Suprapubic skin (tissue), 4 donors: ENCODE data around the gene RGPD4. TPM values are rescaled to one million over a fixed set of nuclear protein-coding genes. Genes with fewer than 3 reads are reported as not detected.
"Not testable (repeated sequence)": the region's sequence is repeated elsewhere in the genome, so short reads cannot be mapped to it uniquely, and the experiment has no call there.

ENCODE experiments used
- DNase-seq, 2 donors: peaks; one replicate each; pipeline ENCODE4 v3.0.0-alpha.2; 2019; ENCODE audit warnings: low spot score in 2 of 2
- H3K27ac ChIP-seq: fragments of 200-600 bp; sonication (generic); one replicate; pipeline ENCODE4 v1.5.1; 2019
- H3K27me3 ChIP-seq: fragments of 200-600 bp; sonication (generic); one replicate; pipeline ENCODE4 v1.5.1; 2019
- H3K36me3 ChIP-seq: fragments of 200-600 bp; sonication (generic); one replicate; pipeline ENCODE4 v1.5.1; 2019
- H3K4me1 ChIP-seq: fragments of 200-600 bp; sonication (generic); one replicate; pipeline ENCODE4 v1.5.1; 2019
- H3K4me3 ChIP-seq: fragments of 200-600 bp; sonication (generic); one replicate; pipeline ENCODE4 v1.5.1; 2019; ENCODE audit warnings: mild to moderate bottlenecking
- H3K9me3 ChIP-seq: fragments of 200-600 bp; sonication (generic); one replicate; pipeline ENCODE4 v1.5.1; 2019
- CTCF ChIP-seq, 2 donors: fragments of 200-600 bp in 1 of 2; fragments of 450-650 bp in 1 of 2; sonication (generic) in 1 of 2; IDR thresholded peaks; one replicate each; pipeline ENCODE4 v1.5.1; 2016 to 2019; ENCODE audit warnings: antibody characterized with exemption in 2 of 2, mild to moderate bottlenecking in 1 of 2, moderate library complexity in 1 of 2
- EP300 ChIP-seq: sonication (generic); formaldehyde crosslinking; IDR thresholded peaks from one replicate; pipeline ENCODE4 v1.6.1; 2017; ENCODE audit warnings: antibody characterized with exemption
- POLR2A ChIP-seq, 2 donors: fragments of 450-650 bp; IDR thresholded peaks; one replicate each; pipeline ENCODE4 v1.6.1; 2017; ENCODE audit warnings: antibody characterized with exemption in 2 of 2, mild to moderate bottlenecking in 2 of 2, moderate library complexity in 2 of 2
- POLR2AphosphoS5 ChIP-seq, 3 donors: sonication (generic); formaldehyde crosslinking; IDR thresholded peaks; one replicate each; pipeline ENCODE4 v1.6.1; 2017; ENCODE audit warnings: antibody characterized with exemption in 3 of 3
- WGBS: methylation state at CpG from one replicate; pipeline ENCODE4 v1.1.5; 2018; 5-methylcytosine and 5-hydroxymethylcytosine counted together
- total RNA-seq, 4 donors: library from RNA; depleted of rRNA; stranded (reverse); fragments of >200 nt; gene quantifications; one replicate each; pipeline ENCODE4 v1.1.0, GENCODE V29; 2016

The RGPD4 gene
- total RNA-seq, result under 1 TPM in 2 of 4 donors, not detected in 2; 0.08 to 0.32 TPM

- WGBS, result 94% methylated on average over 23 of the region's 43 CpGs
- not testable (repeated sequence) for H3K4me3 ChIP-seq, H3K36me3 ChIP-seq, H3K27me3 ChIP-seq, H3K27ac ChIP-seq, H3K9me3 ChIP-seq, DNase-seq, H3K4me1 ChIP-seq
Measured at GRCh38 chr2:107826749-107827148, at the start of gene RGPD4. TSS of gene RGPD4 (plus strand) at chr2:107826892. CDS start at chr2:107827014, 122 bp downstream.

GRCh38 chr2:107777974-107778373 lies 48.7 kb upstream of the RGPD4 start:
- WGBS, result 47% methylated on average over 2 of the region's 2 CpGs
- no peak for TF ChIP-seq POLR2AphosphoS5 (IDR thresholded peaks at IDR 0.05)
- TF ChIP-seq CTCF (IDR thresholded peaks at IDR 0.05), result no peak
- no peak for TF ChIP-seq EP300
- no peak for TF ChIP-seq POLR2A (IDR thresholded peaks at IDR 0.05)

GRCh38 chr2:107785756-107786155 lies 40.9 kb upstream of the RGPD4 start:
- no peak for DNase-seq
- no peak overlapping the region for H3K4me3 ChIP-seq
- no peak overlapping the region for H3K27ac ChIP-seq
- no peaks in the 10 kb centered on the region for H3K36me3 ChIP-seq
- no peaks in the 10 kb centered on the region for H3K4me1 ChIP-seq
- no peak for TF ChIP-seq POLR2AphosphoS5 (IDR thresholded peaks at IDR 0.05)
- no peak for TF ChIP-seq POLR2A (IDR thresholded peaks at IDR 0.05)
- TF ChIP-seq EP300, result no peak
- TF ChIP-seq CTCF (IDR thresholded peaks at IDR 0.05), result no peak
- H3K9me3 ChIP-seq, result no peaks in the 10 kb centered on the region
- H3K27me3 ChIP-seq, result no peaks in the 10 kb centered on the region
- 60% methylated on average over 1 of the region's 1 CpG for WGBS

More at GRCh38 chr2:107777974-107778373, 48.7 kb upstream of the RGPD4 start:
- no peak overlapping the region for H3K4me3 ChIP-seq
- peaks cover 3% of the 10 kb centered on the region for H3K4me1 ChIP-seq
- no peaks in the 10 kb centered on the region for H3K9me3 ChIP-seq
- H3K36me3 ChIP-seq, result no peaks in the 10 kb centered on the region
- DNase-seq, result no peak
- H3K27me3 ChIP-seq, result no peaks in the 10 kb centered on the region
- no peak overlapping the region for H3K27ac ChIP-seq

- TF ChIP-seq CTCF (IDR thresholded peaks at IDR 0.05) (no peak), EP300 (no peak), POLR2AphosphoS5 (IDR thresholded peaks at IDR 0.05) (no peak), POLR2A (IDR thresholded peaks at IDR 0.05) (no peak)
- 67% methylated on average over 1 of the region's 1 CpG for WGBS
- no peak for DNase-seq
Measured at GRCh38 chr2:107790837-107791236, 35.9 kb upstream of the RGPD4 start.

GRCh38 chr2:107801498-107801897 lies 25.2 kb upstream of the RGPD4 start:
- WGBS, result 34% methylated on average over 2 of the region's 2 CpGs
- Histone ChIP-seq H3K9me3 (no peaks in the 10 kb centered on the region), H3K4me1 (no peaks in the 10 kb centered on the region), H3K36me3 (no peaks in the 10 kb centered on the region), H3K27me3 (no peaks in the 10 kb centered on the region), H3K27ac (no peak overlapping the region), H3K4me3 (no peak overlapping the region)
- TF ChIP-seq EP300 (no peak), POLR2A (IDR thresholded peaks at IDR 0.05) (no peak), POLR2AphosphoS5 (IDR thresholded peaks at IDR 0.05) (no peak), CTCF (IDR thresholded peaks at IDR 0.05) (no peak)
- DNase-seq, result no peak

More at GRCh38 chr2:107790837-107791236, 35.9 kb upstream of the RGPD4 start:
- Histone ChIP-seq H3K9me3 (no peaks in the 10 kb centered on the region), H3K27ac (no peak overlapping the region), H3K36me3 (no peaks in the 10 kb centered on the region), H3K4me3 (no peak overlapping the region), H3K27me3 (no peaks in the 10 kb centered on the region), H3K4me1 (no peaks in the 10 kb centered on the region)
